Activated CD8-positive, alpha-beta memory T cell treated with anti-CD3 and anti-CD28 coated beads for 48 hours (primary cell): ENCODE data around the gene ADD1.

Source experiments
- DNase-seq, 3 experiments: peaks; one replicate each; pipeline ENCODE4 v3.0.0-alpha.2; 2020; ENCODE audit warnings: low read depth in 2 of 3, low spot score in 2 of 3

ADD1 gene

GRCh38 chr4:2963966-2964471 lies 120.4 kb downstream of the ADD1 start:
- DNase-seq: no peak

GRCh38 chr4:2964706-2965258 lies 121.1 kb downstream of the ADD1 start:
- no peak for DNase-seq

- DNase-seq: no peak
Measured at GRCh38 chr4:2965262-2965661, 121.6 kb downstream of the ADD1 start.

GRCh38 chr4:2968381-2968780 lies 124.7 kb downstream of the ADD1 start:
- DNase-seq: no peak

GRCh38 chr4:2971275-2971674 lies 127.6 kb downstream of the ADD1 start:
- no peak for DNase-seq

GRCh38 chr4:2977211-2978088 lies 133.8 kb downstream of the ADD1 start:
- DNase-seq: no peak
